ENCODE measurements around the gene MRPL36.

Gene MRPL36

DNA sequence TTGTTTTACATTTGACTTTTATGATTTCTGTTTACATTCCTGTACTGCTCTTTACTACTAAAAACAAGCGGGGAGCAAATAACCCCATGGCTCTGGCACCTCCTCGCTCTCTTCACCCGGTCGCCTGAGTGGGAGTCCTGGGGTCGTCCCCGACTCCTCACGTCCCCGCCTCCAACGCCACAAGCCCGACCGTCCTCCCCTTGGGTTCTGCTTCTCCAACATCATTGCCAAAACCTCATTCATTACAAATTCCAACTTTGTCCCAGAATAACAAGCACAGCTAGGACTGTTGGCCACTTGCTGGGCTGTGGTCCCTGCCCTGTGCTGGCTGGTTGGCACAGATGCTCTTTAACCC, 35.1 kb downstream of the MRPL36 start:
- Histone ChIP-seq H3K27me3 (peaks cover 32% of the 10 kb centered on the region), H3K9me3 (no peaks in the 10 kb centered on the region), H3K27ac (no peak overlapping the region), H3K36me3 (no peaks in the 10 kb centered on the region), H3K4me3 (ENCODE audit: low read depth in 1 of 2, low read length in 1 of 2) (no peak overlapping the region), H3K4me1 (ENCODE audit: control insufficient read depth in 1 of 2, insufficient read depth in 1 of 2, low read depth in 1 of 2, low read length in 1 of 2) (no peaks in the 10 kb centered on the region)
- TF ChIP-seq, protein P1, sequence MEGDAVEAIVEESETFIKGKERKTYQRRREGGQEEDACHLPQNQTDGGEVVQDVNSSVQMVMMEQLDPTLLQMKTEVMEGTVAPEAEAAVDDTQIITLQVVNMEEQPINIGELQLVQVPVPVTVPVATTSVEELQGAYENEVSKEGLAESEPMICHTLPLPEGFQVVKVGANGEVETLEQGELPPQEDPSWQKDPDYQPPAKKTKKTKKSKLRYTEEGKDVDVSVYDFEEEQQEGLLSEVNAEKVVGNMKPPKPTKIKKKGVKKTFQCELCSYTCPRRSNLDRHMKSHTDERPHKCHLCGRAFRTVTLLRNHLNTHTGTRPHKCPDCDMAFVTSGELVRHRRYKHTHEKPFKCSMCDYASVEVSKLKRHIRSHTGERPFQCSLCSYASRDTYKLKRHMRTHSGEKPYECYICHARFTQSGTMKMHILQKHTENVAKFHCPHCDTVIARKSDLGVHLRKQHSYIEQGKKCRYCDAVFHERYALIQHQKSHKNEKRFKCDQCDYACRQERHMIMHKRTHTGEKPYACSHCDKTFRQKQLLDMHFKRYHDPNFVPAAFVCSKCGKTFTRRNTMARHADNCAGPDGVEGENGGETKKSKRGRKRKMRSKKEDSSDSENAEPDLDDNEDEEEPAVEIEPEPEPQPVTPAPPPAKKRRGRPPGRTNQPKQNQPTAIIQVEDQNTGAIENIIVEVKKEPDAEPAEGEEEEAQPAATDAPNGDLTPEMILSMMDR (IDR thresholded peaks at IDR 0.05): no peak

DNA sequence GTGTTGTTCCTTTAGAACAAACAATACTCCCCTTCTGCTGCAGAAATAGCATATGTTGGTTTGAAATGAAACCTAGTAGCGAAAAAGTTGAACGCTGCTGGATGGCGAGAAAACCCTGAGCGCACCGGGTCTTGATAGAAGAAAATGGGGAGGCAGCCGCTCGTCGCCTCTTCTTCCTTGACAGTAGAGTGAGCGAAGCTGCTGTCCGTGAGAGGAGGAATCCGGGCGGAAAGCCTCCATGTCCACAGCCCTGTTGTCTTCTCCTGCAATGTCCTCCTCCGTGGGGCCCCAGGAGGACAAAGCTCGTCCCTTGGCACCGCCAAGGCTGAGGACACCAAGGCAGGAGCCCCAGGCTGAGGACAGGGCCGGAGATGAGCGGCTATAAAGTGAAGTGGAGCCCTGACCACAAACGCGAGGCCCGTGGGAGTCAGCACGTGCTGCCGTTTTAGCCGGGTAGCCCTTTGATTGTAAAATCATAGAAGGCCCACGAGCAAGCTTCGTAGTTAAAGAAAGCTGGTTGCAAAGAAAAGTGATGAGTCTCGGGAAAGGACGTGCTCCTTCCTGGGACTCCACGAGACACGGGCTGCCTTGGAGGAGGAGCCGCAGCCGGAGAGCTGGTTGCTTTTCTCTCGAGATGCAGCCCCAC, 35.6 kb downstream of the MRPL36 start:
- H3K9me3 ChIP-seq: no peaks in the 10 kb centered on the region
- H3K27ac ChIP-seq: no peak overlapping the region
- no peaks in the 10 kb centered on the region for H3K4me1 ChIP-seq (ENCODE audit: control insufficient read depth in 1 of 2, insufficient read depth in 1 of 2, low read depth in 1 of 2, low read length in 1 of 2)
- TF ChIP-seq, protein P1 (IDR thresholded peaks at IDR 0.05): no peak
- H3K27me3 ChIP-seq: peaks cover 35% of the 10 kb centered on the region
- no peaks in the 10 kb centered on the region for H3K36me3 ChIP-seq
- H3K4me3 ChIP-seq (ENCODE audit: low read depth in 1 of 2, low read length in 1 of 2): no peak overlapping the region

DNA sequence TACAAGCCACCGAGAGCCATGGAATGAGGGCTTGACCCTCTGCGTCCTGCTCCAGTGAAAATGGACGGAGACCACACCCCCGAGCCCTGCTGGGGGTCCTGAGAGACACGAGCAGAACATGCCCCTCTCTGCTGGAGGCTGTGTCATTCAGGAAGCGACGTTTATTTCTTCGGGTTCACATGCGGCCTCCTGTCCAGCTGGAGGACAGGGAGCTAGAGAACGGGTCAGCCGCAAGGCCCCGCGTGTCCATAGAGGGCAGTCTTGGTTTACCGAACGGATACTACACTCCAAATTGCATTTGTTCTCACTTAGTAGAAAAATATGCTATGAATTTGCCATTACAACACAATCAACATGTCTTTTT, 36.1 kb downstream of the MRPL36 start:
- Histone ChIP-seq H3K9me3 (no peaks in the 10 kb centered on the region), H3K27me3 (peaks cover 35% of the 10 kb centered on the region), H3K36me3 (no peaks in the 10 kb centered on the region), H3K27ac (no peak overlapping the region), H3K4me3 (ENCODE audit: low read depth in 1 of 2, low read length in 1 of 2) (no peak overlapping the region), H3K4me1 (ENCODE audit: control insufficient read depth in 1 of 2, insufficient read depth in 1 of 2, low read depth in 1 of 2, low read length in 1 of 2) (no peaks in the 10 kb centered on the region)
- TF ChIP-seq, protein P1 (IDR thresholded peaks at IDR 0.05): no peak

DNA sequence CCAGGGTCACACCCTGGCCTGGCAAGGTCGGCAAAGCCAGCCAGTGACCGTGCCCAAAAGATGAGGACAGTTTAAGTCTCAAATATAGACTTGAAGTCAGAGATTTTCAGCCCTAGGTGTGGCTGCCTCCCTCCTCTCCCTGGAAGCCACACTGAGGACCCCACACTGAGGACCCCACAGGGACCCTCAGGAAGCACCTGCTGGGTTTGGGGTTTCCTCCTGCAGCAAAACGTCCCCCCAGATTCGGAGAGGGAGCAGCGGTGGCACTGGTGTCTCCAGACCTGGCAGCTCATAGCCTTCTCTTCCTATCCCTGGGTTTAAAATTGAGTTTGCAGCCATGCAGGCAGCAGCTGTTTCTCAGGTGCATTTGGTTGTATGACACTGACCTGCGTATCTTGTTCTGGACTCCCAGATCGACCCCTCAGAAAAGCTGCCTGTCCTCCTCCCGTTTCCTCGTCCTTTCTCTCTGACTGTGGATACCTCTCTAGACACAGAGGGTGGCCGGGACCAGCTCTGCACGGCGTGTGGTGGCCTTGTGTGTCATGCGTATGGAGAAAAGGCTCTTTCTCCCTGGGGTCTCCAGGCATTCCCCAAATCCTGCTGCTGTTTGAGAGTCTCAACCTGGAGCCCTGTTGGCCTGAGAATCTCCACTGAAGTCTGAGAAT, 36.6 kb downstream of the MRPL36 start:
- H3K4me1 ChIP-seq (ENCODE audit: control insufficient read depth in 1 of 2, insufficient read depth in 1 of 2, low read depth in 1 of 2, low read length in 1 of 2): no peaks in the 10 kb centered on the region
- no peak overlapping the region for H3K4me3 ChIP-seq (ENCODE audit: low read depth in 1 of 2, low read length in 1 of 2)
- TF ChIP-seq, protein P1 (IDR thresholded peaks at IDR 0.05): no peak
- peaks cover 35% of the 10 kb centered on the region for H3K27me3 ChIP-seq
- no peaks in the 10 kb centered on the region for H3K9me3 ChIP-seq
- no peaks in the 10 kb centered on the region for H3K36me3 ChIP-seq
- no peak overlapping the region for H3K27ac ChIP-seq

DNA sequence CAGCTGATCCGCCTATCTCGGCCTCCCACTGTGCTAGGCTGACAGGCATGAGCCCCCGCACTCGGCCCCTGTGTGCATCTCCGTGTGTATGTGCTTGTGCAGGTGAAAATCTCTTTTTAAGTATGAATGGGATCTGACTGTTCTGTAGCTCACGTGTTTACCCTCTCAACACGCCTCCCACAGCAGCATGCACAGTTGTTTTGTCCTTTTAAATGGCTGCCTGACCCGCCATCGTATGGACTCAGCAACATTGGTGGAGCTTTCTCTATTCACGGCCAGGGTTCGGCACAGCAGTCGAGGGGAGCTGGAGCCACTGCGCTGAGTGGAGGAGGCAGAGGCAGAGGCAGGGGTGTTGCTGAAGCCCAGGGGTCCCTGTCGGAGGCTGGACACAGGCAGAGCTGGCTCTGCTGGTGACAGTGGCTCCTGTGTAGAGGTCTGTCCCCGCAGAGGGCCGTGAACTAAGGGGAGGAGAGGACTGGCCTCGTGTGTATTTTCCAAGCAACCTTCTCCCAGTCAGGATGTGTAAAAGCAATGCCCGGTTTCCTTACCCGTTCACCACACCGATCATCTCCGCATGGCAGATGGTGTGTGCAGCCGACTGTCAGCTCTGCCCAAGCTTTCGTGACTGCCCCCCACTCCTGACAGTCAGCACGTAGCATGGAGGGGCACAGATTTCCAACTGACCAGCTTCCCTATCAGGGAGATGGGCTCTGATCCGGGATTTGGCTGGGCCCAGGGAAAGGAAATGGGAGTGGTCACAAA, 37.3 kb downstream of the MRPL36 start:
- H3K27ac ChIP-seq: no peak overlapping the region
- no peak overlapping the region for H3K4me3 ChIP-seq (ENCODE audit: low read depth in 1 of 2, low read length in 1 of 2)
- H3K27me3 ChIP-seq: peaks cover 35% of the 10 kb centered on the region
- TF ChIP-seq, protein P1 (IDR thresholded peaks at IDR 0.05): no peak
- no peaks in the 10 kb centered on the region for H3K9me3 ChIP-seq
- no peaks in the 10 kb centered on the region for H3K4me1 ChIP-seq (ENCODE audit: control insufficient read depth in 1 of 2, insufficient read depth in 1 of 2, low read depth in 1 of 2, low read length in 1 of 2)
- H3K36me3 ChIP-seq: no peaks in the 10 kb centered on the region
